ENCODE results near the gene EIF3I.

Gene EIF3I

DNA sequence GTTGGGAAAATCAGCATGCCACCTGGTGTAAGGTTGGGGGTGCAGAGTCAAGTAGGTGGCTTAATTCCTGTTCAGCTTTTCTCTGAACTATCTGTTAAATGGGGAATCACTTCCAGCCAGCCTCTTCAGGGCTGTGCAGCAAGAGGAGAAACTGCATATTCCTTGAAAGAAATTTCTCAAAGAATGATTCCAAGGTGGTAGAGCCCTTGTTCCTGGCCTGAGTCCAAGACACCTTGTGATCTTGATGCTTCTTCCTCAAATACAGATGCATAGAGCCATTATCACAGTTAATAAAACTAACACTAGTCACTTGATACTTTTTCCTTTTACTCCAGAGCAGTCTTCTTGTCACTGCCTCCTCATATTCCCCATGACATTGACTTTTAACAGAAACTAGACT lies 37.6 kb upstream of the EIF3I start:
- H3K9me3 ChIP-seq (ENCODE audit: insufficient read depth, low read depth, low read length): no peaks in the 10 kb centered on the region
- peaks cover 42% of the 10 kb centered on the region; the same call in 1 of the 2 replicates for H3K36me3 ChIP-seq (ENCODE audit: insufficient read depth, low read length)
- no peaks in the 10 kb centered on the region for H3K9me2 ChIP-seq (replicated peaks; ENCODE audit: low read depth, low read length)
- H3K9ac ChIP-seq (ENCODE audit: low read depth, low read length, poor library complexity, severe bottlenecking): peak overlapping the region; percentile 39
- no peak overlapping the region for H2AFZ ChIP-seq (ENCODE audit: low read length)
- H3F3A ChIP-seq (ENCODE audit: low read depth): no peaks in the 10 kb centered on the region
- peaks cover 56% of the 10 kb centered on the region for H3K4me1 ChIP-seq (ENCODE audit: insufficient read depth, low read length, poor library complexity, severe bottlenecking)
- peak overlapping the region; percentile 79 for H3K4me2 ChIP-seq (ENCODE audit: low read depth, low read length, poor library complexity, severe bottlenecking)
- peaks cover 91% of the 10 kb centered on the region for H3K79me2 ChIP-seq (ENCODE audit: insufficient read depth, low read length)
- peaks cover 70% of the 10 kb centered on the region for H4K20me1 ChIP-seq (ENCODE audit: insufficient read depth, low read length, poor library complexity, severe bottlenecking)
- no peaks in the 10 kb centered on the region for H3K27me3 ChIP-seq (ENCODE audit: insufficient read depth, low read length, poor library complexity, severe bottlenecking)
- peak overlapping the region; percentile 56 for H3K4me3 ChIP-seq (ENCODE audit: low read length, poor library complexity, severe bottlenecking)
- TF ChIP-seq EZH2phosphoT487 (IDR thresholded peaks at IDR 0.05; ENCODE audit: borderline replicate concordance): no peak
- TF ChIP-seq, protein P1, sequence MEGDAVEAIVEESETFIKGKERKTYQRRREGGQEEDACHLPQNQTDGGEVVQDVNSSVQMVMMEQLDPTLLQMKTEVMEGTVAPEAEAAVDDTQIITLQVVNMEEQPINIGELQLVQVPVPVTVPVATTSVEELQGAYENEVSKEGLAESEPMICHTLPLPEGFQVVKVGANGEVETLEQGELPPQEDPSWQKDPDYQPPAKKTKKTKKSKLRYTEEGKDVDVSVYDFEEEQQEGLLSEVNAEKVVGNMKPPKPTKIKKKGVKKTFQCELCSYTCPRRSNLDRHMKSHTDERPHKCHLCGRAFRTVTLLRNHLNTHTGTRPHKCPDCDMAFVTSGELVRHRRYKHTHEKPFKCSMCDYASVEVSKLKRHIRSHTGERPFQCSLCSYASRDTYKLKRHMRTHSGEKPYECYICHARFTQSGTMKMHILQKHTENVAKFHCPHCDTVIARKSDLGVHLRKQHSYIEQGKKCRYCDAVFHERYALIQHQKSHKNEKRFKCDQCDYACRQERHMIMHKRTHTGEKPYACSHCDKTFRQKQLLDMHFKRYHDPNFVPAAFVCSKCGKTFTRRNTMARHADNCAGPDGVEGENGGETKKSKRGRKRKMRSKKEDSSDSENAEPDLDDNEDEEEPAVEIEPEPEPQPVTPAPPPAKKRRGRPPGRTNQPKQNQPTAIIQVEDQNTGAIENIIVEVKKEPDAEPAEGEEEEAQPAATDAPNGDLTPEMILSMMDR (conservative IDR thresholded peaks at IDR 0.05; ENCODE audit: low read length): no peak

DNA sequence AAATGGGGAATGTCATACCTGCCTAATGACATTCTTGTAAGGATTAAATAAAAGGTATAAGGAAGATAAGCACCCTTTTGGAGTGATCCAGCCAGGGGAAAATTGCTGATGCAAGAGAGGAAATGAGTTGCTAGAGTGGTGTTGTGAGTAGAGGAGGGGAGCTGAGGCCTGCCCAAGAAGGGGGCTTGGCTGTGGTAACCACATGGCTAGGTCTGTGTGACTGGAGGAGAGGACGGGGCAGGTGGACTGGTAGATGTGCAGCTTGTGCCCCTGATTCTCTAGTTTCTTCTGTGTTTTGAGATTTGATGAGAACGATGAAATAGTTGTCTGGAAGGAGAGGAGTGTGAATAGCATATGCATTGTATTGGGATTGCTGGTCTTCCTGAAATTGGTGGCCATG lies 36.1 kb upstream of the EIF3I start:
- peaks cover 47% of the 10 kb centered on the region for H3K4me1 ChIP-seq (ENCODE audit: insufficient read depth, low read length, poor library complexity, severe bottlenecking)
- H3K9me3 ChIP-seq (ENCODE audit: insufficient read depth, low read depth, low read length): no peaks in the 10 kb centered on the region
- H2AFZ ChIP-seq (ENCODE audit: low read length): no peak overlapping the region
- H4K20me1 ChIP-seq (ENCODE audit: insufficient read depth, low read length, poor library complexity, severe bottlenecking): peaks cover 63% of the 10 kb centered on the region
- H3K27me3 ChIP-seq (ENCODE audit: insufficient read depth, low read length, poor library complexity, severe bottlenecking): no peaks in the 10 kb centered on the region
- no peaks in the 10 kb centered on the region for H3K9me2 ChIP-seq (replicated peaks; ENCODE audit: low read depth, low read length)
- TF ChIP-seq, protein P1 (conservative IDR thresholded peaks at IDR 0.05; ENCODE audit: low read length): no peak
- TF ChIP-seq EZH2phosphoT487 (IDR thresholded peaks at IDR 0.05; ENCODE audit: borderline replicate concordance): no peak
- H3K36me3 ChIP-seq (ENCODE audit: insufficient read depth, low read length): peaks cover 56% of the 10 kb centered on the region; the same call in 1 of the 2 replicates
- H3K79me2 ChIP-seq (ENCODE audit: insufficient read depth, low read length): peaks cover 82% of the 10 kb centered on the region
- peak overlapping the region; percentile 66 for H3K9ac ChIP-seq (ENCODE audit: low read depth, low read length, poor library complexity, severe bottlenecking)
- H3K4me2 ChIP-seq (ENCODE audit: low read depth, low read length, poor library complexity, severe bottlenecking): peak overlapping the region; percentile 72
- peak overlapping the region; percentile 54 for H3K4me3 ChIP-seq (ENCODE audit: low read length, poor library complexity, severe bottlenecking)
- H3F3A ChIP-seq (ENCODE audit: low read depth): no peaks in the 10 kb centered on the region

DNA sequence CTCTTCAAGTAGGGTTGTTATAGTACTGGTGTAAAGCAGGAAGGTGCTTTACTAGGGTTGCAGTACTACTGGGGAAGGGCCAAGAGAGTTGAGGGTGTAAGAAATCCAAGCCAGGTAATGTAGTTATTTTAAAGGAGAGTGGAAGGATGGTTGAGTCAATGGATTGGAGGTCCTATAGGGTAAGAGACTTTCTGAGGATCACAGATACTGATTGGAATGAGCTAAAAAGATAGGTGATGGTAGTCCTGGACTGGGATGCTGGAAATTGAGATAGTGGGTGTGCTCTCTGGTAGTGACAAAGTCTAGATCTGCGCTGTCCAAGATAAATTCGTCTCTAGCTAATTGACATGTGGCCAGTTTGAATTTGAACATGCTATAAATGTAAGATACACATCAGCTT lies 35.7 kb upstream of the EIF3I start:
- peaks cover 63% of the 10 kb centered on the region for H4K20me1 ChIP-seq (ENCODE audit: insufficient read depth, low read length, poor library complexity, severe bottlenecking)
- peaks cover 60% of the 10 kb centered on the region; the same call in 1 of the 2 replicates for H3K36me3 ChIP-seq (ENCODE audit: insufficient read depth, low read length)
- peaks cover 78% of the 10 kb centered on the region for H3K79me2 ChIP-seq (ENCODE audit: insufficient read depth, low read length)
- peaks cover 43% of the 10 kb centered on the region for H3K4me1 ChIP-seq (ENCODE audit: insufficient read depth, low read length, poor library complexity, severe bottlenecking)
- H3F3A ChIP-seq (ENCODE audit: low read depth): no peaks in the 10 kb centered on the region
- H3K9me2 ChIP-seq (replicated peaks; ENCODE audit: low read depth, low read length): no peaks in the 10 kb centered on the region
- H3K4me2 ChIP-seq (ENCODE audit: low read depth, low read length, poor library complexity, severe bottlenecking): peak overlapping the region; percentile 72
- TF ChIP-seq, protein P1 (conservative IDR thresholded peaks at IDR 0.05; ENCODE audit: low read length): no peak
- H3K27me3 ChIP-seq (ENCODE audit: insufficient read depth, low read length, poor library complexity, severe bottlenecking): no peaks in the 10 kb centered on the region
- no peak overlapping the region for H2AFZ ChIP-seq (ENCODE audit: low read length)
- peak overlapping the region; percentile 54 for H3K4me3 ChIP-seq (ENCODE audit: low read length, poor library complexity, severe bottlenecking)
- H3K9ac ChIP-seq (ENCODE audit: low read depth, low read length, poor library complexity, severe bottlenecking): peak overlapping the region; percentile 66
- no peaks in the 10 kb centered on the region for H3K9me3 ChIP-seq (ENCODE audit: insufficient read depth, low read depth, low read length)
